HepG2 (cell line): ENCODE data around the gene ZNF771. TPM values are rescaled to one million over a fixed set of nuclear protein-coding genes. Genes with fewer than 3 reads are reported as not detected.
A peak's percentile ranks its signal among the peaks of the same experiment; 100 is the strongest.

Source experiments
- AKAP8 ChIP-seq: sonication (generic); formaldehyde crosslinking; IDR thresholded peaks from 2 replicates; pipeline ENCODE4 v1.5.1; 2020; ENCODE audit warnings: mild to moderate bottlenecking, missing genetic modification reagents
- ASH2L ChIP-seq: fragments of 300-600, 200-600 bp; sonication (generic); IDR thresholded peaks from 2 replicates; pipeline ENCODE4 v1.7.0; 2017; ENCODE audit warnings: low read depth, mild to moderate bottlenecking, moderate library complexity, mixed read lengths, low read length; ENCODE audit not compliant: insufficient read length
- BORCS8-MEF2B ChIP-seq: sonication (generic); formaldehyde crosslinking; IDR thresholded peaks from 2 replicates; pipeline ENCODE4 v1.8.0; 2022; ENCODE audit warnings: mild to moderate bottlenecking, missing genetic modification reagents
- CBX1 ChIP-seq: IDR thresholded peaks from one replicate; pipeline ENCODE4 v1.6.1; 2016; ENCODE audit warnings: antibody characterized with exemption, low read depth
- CCAR2 ChIP-seq: fragments of 200-400 bp; formaldehyde crosslinking; optimal IDR thresholded peaks from 2 replicates; pipeline ENCODE3; 2018; ENCODE audit warnings: low read depth, mild to moderate bottlenecking, low read length, moderate library complexity
- CREM ChIP-seq, 2 experiments: sonication (generic) in 1 of 2; formaldehyde crosslinking in 1 of 2; IDR thresholded peaks; 2 replicates each; pipeline versions ENCODE4 v1.4.0 to v1.6.1; 2016 to 2020; ENCODE audit warnings: antibody characterized with exemption in 1 of 2, mild to moderate bottlenecking in 1 of 2, missing genetic modification reagents in 1 of 2
- ESRRA ChIP-seq: sonication (generic); formaldehyde crosslinking; IDR thresholded peaks from 2 replicates; pipeline ENCODE4 v1.5.1; 2020; ENCODE audit warnings: mild to moderate bottlenecking, low read depth, missing genetic modification reagents
- ETV6 ChIP-seq: sonication (generic); formaldehyde crosslinking; conservative IDR thresholded peaks from 2 replicates; pipeline ENCODE4 v1.4.0; 2020; ENCODE audit warnings: missing genetic modification reagents
- FOXA1 ChIP-seq, 2 experiments: fragments of 450-650 bp in 1 of 2; sonication (generic) in 1 of 2; formaldehyde crosslinking in 1 of 2; IDR thresholded peaks; 2 replicates each; pipeline versions ENCODE4 v1.4.0 to v1.6.1; 2016 to 2020; ENCODE audit warnings: missing genetic modification reagents in 1 of 2
- GABPA ChIP-seq, 2 experiments: IDR thresholded peaks; 2 replicates each; pipeline ENCODE4 v1.6.1; 2011 to 2016; ENCODE audit warnings: low read depth in 2 of 2, low read length in 1 of 2, missing biosample characterization in 1 of 2, missing genetic modification characterization in 1 of 2
- GATA4 ChIP-seq: sonication (generic); IDR thresholded peaks from 2 replicates; pipeline ENCODE4 v1.6.1; 2016; ENCODE audit warnings: antibody characterized with exemption, low read depth, borderline replicate concordance
- JUNB ChIP-seq: sonication (generic); formaldehyde crosslinking; IDR thresholded peaks from 2 replicates; pipeline ENCODE4 v1.8.0; 2022; ENCODE audit warnings: missing genetic modification reagents, mild to moderate bottlenecking, borderline replicate concordance
- MEF2D ChIP-seq: sonication (generic); formaldehyde crosslinking; IDR thresholded peaks from 2 replicates; pipeline ENCODE4 v1.5.1; 2020; ENCODE audit warnings: mild to moderate bottlenecking, missing genetic modification reagents
- MEIS2 ChIP-seq: sonication (generic); formaldehyde crosslinking; IDR thresholded peaks from 2 replicates; pipeline ENCODE4 v1.9.0; 2021; ENCODE audit warnings: mild to moderate bottlenecking, missing genetic modification reagents
- NFIB ChIP-seq: sonication (generic); formaldehyde crosslinking; IDR thresholded peaks from 2 replicates; pipeline ENCODE4 v1.9.0; 2021; ENCODE audit warnings: missing genetic modification reagents, mild to moderate bottlenecking, borderline replicate concordance
- NONO ChIP-seq, 2 experiments: fragments of 450-650 bp in 1 of 2; sonication (generic) in 1 of 2; formaldehyde crosslinking in 1 of 2; IDR thresholded peaks in 1 of 2; conservative IDR thresholded peaks in 1 of 2; 2 replicates each; pipeline versions ENCODE4 v1.6.1 to v1.8.0; 2017 to 2022; ENCODE audit warnings: mild to moderate bottlenecking in 1 of 2, missing genetic modification reagents in 1 of 2, moderate library complexity in 1 of 2
- NR2C2 ChIP-seq: sonication (generic); formaldehyde crosslinking; IDR thresholded peaks from 2 replicates; pipeline ENCODE4 v1.4.0; 2020; ENCODE audit warnings: missing genetic modification reagents, mild to moderate bottlenecking, moderate library complexity, borderline replicate concordance
- ONECUT2 ChIP-seq: sonication (generic); formaldehyde crosslinking; IDR thresholded peaks from 2 replicates; pipeline ENCODE4 v1.4.0; 2020; ENCODE audit warnings: missing genetic modification reagents
- PCBP1 ChIP-seq: fragments of 200-400 bp; formaldehyde crosslinking; IDR thresholded peaks from 2 replicates; pipeline ENCODE4 v1.6.1; 2017; ENCODE audit warnings: mild to moderate bottlenecking, low read depth, low read length, borderline replicate concordance
- RFXANK ChIP-seq: IDR thresholded peaks from 2 replicates; pipeline ENCODE4 v1.6.1; 2016
- SNAPC2 ChIP-seq: sonication (generic); formaldehyde crosslinking; IDR thresholded peaks from 2 replicates; pipeline ENCODE4 v1.8.1; 2022; ENCODE audit warnings: mild to moderate bottlenecking, missing genetic modification reagents
- STAG1 ChIP-seq: sonication (generic); formaldehyde crosslinking; IDR thresholded peaks from 2 replicates; pipeline ENCODE4 v1.4.0; 2020; ENCODE audit warnings: missing genetic modification reagents
- ZFP82 ChIP-seq: sonication (generic); formaldehyde crosslinking; IDR thresholded peaks from 2 replicates; pipeline ENCODE4 v1.5.1; 2020; ENCODE audit warnings: mild to moderate bottlenecking, missing genetic modification reagents, borderline replicate concordance
- ZNF333 ChIP-seq: sonication (generic); formaldehyde crosslinking; IDR thresholded peaks from 2 replicates; pipeline ENCODE4 v1.4.0; 2020; ENCODE audit warnings: mild to moderate bottlenecking, missing genetic modification reagents, borderline replicate concordance
- ZNF335 ChIP-seq: sonication (generic); formaldehyde crosslinking; IDR thresholded peaks from 2 replicates; pipeline ENCODE4 v1.4.0; 2020; ENCODE audit warnings: missing genetic modification reagents
- polyA plus RNA-seq, 8 experiments: library from polyadenylated mRNA; depleted of rRNA in 3 of 8; stranded (reverse) in 7 of 8; unstranded in 1 of 8; fragments of >200 nt; fragmentation: Illumina TruSeq in 4 of 8; extraction: Trizol in 4 of 8; gene quantifications; 2 replicates each; pipeline versions ENCODE4 v1.2.1 to v1.2.3, GENCODE V29; 2011 to 2016; ENCODE audit warnings: low read depth in 4 of 8, missing spikeins in 1 of 8, mixed read lengths in 1 of 8; ENCODE audit not compliant: insufficient read depth in 1 of 8
- total RNA-seq, 5 experiments: library from RNA; depleted of rRNA; stranded (reverse); fragments of >200 nt; fragmentation: Illumina TruSeq; extraction: Trizol; gene quantifications; 2 replicates each; pipeline ENCODE4 v1.2.3, GENCODE V29; 2016; ENCODE audit warnings: low read depth in 1 of 5
- TF ChIP-seq, protein P1 (sequence below): sonication (generic); formaldehyde crosslinking; IDR thresholded peaks from 2 replicates; pipeline ENCODE4 v1.4.0; 2020; ENCODE audit warnings: missing genetic modification reagents
- TF ChIP-seq, protein P2 (sequence below): sonication (generic); formaldehyde crosslinking; IDR thresholded peaks from 2 replicates; pipeline ENCODE4 v1.4.0; 2020; ENCODE audit warnings: missing genetic modification reagents
- TF ChIP-seq, protein P3 (sequence below): sonication (generic); formaldehyde crosslinking; IDR thresholded peaks from 2 replicates; pipeline ENCODE4 v1.4.0; 2020; ENCODE audit warnings: missing genetic modification reagents, low read depth, mild to moderate bottlenecking, borderline replicate concordance

The ZNF771 gene
- total and polyA plus RNA-seq, 2 of the 13 experiments (the other 11 are each of a cell fraction or from before 2014, with no cell fraction given): 5.0 to 11.8 TPM

DNA sequence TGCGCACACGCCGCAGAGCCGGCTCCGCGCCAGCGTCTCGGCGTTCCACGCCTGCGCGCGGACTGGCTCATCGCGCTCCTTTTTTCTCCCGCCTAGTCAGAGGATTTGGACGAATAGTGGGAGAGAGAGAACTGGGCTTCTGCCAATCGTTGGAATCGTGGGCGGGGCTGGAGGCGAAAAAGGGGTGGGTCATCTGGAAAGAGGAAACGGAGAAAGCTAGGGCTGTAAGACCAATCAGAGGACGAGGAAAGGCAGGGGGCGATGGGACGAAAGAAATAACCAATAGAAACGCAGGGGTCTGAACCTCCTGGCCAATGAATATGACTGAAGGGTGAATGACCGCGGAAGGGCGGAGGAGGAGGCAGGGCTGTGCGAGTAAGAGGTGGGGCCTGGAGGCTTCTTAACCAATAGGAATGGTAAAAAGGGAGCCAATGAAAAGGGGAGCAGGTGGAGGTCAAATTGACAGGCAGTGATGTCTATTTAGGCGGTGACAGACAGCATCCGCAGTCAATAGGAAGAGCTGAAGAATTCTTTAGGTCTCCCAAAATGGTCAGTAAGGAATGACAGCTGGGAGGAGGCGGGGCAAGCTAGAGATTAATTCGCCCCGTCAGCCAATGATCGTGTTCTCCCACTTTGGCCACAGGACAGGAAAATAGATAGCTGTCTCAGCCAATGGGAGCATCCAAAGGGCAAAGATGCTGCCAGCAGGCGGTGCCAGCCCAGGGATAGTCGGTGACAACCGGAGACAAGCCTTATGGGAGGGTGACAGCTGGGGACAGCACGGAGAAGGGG, 36.8 kb upstream of the ZNF771 start, which contains the start of gene TBC1D10B (continued):
- TF ChIP-seq, protein P1, sequence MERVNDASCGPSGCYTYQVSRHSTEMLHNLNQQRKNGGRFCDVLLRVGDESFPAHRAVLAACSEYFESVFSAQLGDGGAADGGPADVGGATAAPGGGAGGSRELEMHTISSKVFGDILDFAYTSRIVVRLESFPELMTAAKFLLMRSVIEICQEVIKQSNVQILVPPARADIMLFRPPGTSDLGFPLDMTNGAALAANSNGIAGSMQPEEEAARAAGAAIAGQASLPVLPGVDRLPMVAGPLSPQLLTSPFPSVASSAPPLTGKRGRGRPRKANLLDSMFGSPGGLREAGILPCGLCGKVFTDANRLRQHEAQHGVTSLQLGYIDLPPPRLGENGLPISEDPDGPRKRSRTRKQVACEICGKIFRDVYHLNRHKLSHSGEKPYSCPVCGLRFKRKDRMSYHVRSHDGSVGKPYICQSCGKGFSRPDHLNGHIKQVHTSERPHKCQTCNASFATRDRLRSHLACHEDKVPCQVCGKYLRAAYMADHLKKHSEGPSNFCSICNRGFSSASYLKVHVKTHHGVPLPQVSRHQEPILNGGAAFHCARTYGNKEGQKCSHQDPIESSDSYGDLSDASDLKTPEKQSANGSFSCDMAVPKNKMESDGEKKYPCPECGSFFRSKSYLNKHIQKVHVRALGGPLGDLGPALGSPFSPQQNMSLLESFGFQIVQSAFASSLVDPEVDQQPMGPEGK (CRISPR knock-in tag): peak; percentile 75
- TF ChIP-seq STAG1 (CRISPR knock-in tag) (peak; percentile 44), ETV6 (CRISPR knock-in tag) (no peak), SNAPC2 (CRISPR knock-in tag) (no peak), GATA4 (no peak), AKAP8 (CRISPR knock-in tag) (no peak), ESRRA (no peak), CBX1 (no peak), NFIB (CRISPR knock-in tag) (no peak), GABPA (IDR thresholded peaks at IDR 0.05; ENCODE audit: low read depth, low read length) (peak; percentile 56), GABPA (CRISPR knock-in tag; IDR thresholded peaks at IDR 0.05; ENCODE audit: low read depth) (peak; percentile 86), NONO (IDR thresholded peaks at IDR 0.05) (no peak), NONO (CRISPR knock-in tag; conservative IDR thresholded peaks at IDR 0.05) (no peak), FOXA1 (IDR thresholded peaks at IDR 0.05) (no peak), FOXA1 (CRISPR knock-in tag; IDR thresholded peaks at IDR 0.05) (peak; percentile 47), MEIS2 (peak; percentile 97), CCAR2 (no peak), NR2C2 (CRISPR knock-in tag) (peak; percentile 66), ZFP82 (CRISPR knock-in tag) (no peak), ONECUT2 (CRISPR knock-in tag) (no peak), ZNF335 (CRISPR knock-in tag) (peak; percentile 50; the same call in 1 of the 2 replicates), BORCS8-MEF2B (CRISPR knock-in tag) (no peak), PCBP1 (no peak), ZNF333 (CRISPR knock-in tag) (no peak), MEF2D (CRISPR knock-in tag) (no peak), JUNB (CRISPR knock-in tag) (no peak), ASH2L (peak; percentile 20), RFXANK (peak; percentile 77; the same call in 1 of the 2 replicates), CREM (IDR thresholded peaks at IDR 0.05) (peak; percentile 91), CREM (CRISPR knock-in tag; IDR thresholded peaks at IDR 0.05) (no peak)
- TF ChIP-seq, protein P2, sequence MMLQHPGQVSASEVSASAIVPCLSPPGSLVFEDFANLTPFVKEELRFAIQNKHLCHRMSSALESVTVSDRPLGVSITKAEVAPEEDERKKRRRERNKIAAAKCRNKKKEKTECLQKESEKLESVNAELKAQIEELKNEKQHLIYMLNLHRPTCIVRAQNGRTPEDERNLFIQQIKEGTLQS (CRISPR knock-in tag): no peak
- TF ChIP-seq, protein P3, sequence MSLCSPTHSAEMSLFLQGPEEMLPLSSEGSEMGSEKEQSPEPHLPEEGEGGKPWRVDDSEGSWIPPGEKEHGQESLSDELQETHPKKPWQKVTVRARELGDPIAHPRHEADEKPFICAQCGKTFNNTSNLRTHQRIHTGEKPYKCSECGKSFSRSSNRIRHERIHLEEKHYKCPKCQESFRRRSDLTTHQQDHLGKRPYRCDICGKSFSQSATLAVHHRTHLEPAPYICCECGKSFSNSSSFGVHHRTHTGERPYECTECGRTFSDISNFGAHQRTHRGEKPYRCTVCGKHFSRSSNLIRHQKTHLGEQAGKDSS (CRISPR knock-in tag): 0 out of 2 replicates have a peak, but pooled peaks have one; percentile 16
